Stomach smooth muscle (tissue), 2 donors: ENCODE measurements around the gene AHNAK2.

ENCODE experiments used
- H3K27ac ChIP-seq: one replicate; pipeline ENCODE4 v1.7.0; 2013; ENCODE audit warnings: mild to moderate bottlenecking, low read length, inconsistent platforms
- H3K27me3 ChIP-seq, 2 donors: one replicate each; pipeline ENCODE4 v1.7.0; 2013; ENCODE audit warnings: low read length in 2 of 2; ENCODE audit not compliant: insufficient read depth in 2 of 2, control insufficient read depth in 1 of 2
- H3K36me3 ChIP-seq, 2 donors: one replicate each; pipeline ENCODE4 v1.7.0; 2013; ENCODE audit warnings: low read length in 2 of 2; ENCODE audit not compliant: control insufficient read depth in 2 of 2, insufficient read depth in 2 of 2
- H3K4me1 ChIP-seq: one replicate; pipeline ENCODE4 v1.7.0; 2013; ENCODE audit warnings: low read length; ENCODE audit not compliant: control insufficient read depth, insufficient read depth
- H3K4me3 ChIP-seq, 2 donors: one replicate each; pipeline ENCODE4 v1.7.0; 2013; ENCODE audit warnings: low read length in 2 of 2
- H3K9ac ChIP-seq, 2 donors: one replicate each; pipeline ENCODE4 v1.7.0; 2013; ENCODE audit warnings: low read length in 2 of 2, mild to moderate bottlenecking in 1 of 2
- H3K9me3 ChIP-seq, 2 donors: one replicate each; pipeline ENCODE4 v1.7.0; 2013; ENCODE audit warnings: low read length in 2 of 2; ENCODE audit not compliant: control insufficient read depth in 2 of 2
- donor health status: healthy.
- donor health status: Pancreatic carcinoma.

The AHNAK2 gene

DNA sequence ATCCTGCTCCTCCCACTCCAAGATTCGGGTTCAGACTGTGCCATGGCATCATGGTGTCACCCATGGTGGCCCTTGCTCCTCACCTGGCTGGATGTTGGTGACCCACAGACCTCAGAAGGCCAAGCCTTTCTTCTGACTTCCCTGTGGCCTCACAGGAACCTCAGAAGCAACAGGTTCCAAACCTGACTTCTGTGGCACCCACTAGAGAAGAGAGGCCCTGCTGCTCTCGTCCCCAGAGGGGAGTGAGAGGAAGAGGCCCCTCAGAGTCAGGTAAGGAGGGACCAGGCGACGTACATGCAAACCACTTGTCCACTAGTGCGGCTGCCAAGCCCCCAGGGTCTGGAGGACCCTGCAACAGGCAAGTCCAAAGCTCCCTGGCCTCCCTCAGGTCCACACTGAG, 17.9 kb upstream of the AHNAK2 start:
- H3K36me3 ChIP-seq = peaks cover 6 to 22% of the 10 kb centered on the region in 2 donors
- no peaks in the 10 kb centered on the region for H3K27me3 ChIP-seq
- no peaks in the 10 kb centered on the region for H3K4me1 ChIP-seq
- H3K9ac ChIP-seq = no peak overlapping the region
- H3K9me3 ChIP-seq = no peaks in the 10 kb centered on the region
- no peak overlapping the region for H3K4me3 ChIP-seq
- H3K27ac ChIP-seq = no peak overlapping the region

DNA sequence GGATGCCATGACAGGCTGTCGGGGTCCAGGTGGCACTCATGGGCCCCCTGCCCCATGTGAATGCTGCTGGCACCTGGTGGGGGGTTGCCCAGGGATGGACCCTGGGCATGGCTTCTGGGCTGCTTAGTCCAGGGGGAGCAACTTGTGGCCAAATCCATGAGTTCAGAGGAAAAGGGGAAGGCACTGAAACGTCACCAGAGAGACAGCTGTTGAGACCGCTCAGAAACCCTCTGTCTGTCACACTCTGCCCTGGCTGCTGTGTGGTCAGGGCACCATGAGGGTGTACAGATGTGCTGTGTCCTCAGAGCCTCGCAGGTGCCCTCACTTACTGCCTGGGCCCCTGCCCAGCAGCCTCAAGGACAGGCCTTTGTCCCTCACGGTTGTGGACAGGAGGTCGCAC, 16.8 kb upstream of the AHNAK2 start:
- Histone ChIP-seq H3K27ac (no peak overlapping the region), H3K9ac (no peak overlapping the region), H3K36me3 (peaks cover 6 to 22% of the 10 kb centered on the region in 2 donors), H3K4me3 (no peak overlapping the region), H3K4me1 (no peaks in the 10 kb centered on the region), H3K27me3 (no peaks in the 10 kb centered on the region), H3K9me3 (no peaks in the 10 kb centered on the region)

DNA sequence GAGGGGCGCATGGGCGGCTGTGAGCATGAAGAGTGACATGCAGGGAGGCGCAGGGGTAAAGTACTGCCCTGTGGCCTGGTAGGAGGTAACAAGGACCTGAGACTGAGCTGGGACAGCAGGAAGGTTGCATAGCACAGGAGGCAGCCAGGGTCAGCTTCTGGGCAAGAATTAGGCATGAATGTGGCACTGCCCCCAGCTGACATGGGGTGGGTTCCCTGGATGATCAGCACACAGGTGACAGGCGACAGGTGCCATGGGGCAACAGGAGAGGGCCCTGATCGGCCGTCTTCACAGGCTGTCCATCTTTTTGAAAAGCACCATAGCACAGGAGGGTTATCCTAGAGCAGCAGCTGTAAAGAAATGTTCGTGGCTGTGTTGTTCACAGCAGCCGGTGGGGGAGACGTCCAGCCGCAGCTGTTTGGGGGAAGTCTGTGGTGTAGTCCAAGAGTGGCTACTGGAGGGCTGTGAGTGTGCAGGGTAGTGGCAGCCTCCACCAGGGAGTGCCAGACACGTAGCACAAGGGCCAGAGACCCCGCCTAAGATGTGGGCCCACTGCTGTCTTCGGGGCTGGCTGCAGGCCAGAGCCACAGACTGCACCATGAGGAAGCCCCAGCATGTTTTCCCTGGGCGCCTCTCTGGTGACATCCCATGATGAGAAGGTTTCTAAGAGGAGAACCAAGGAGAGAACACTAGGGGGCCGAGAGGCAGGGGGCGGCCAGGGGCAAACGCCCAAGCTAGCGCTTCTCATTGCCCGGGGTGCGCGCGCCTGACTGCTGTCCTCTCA, 15.8 kb upstream of the AHNAK2 start:
- H3K4me3 ChIP-seq = no peak overlapping the region
- H3K27me3 ChIP-seq = no peaks in the 10 kb centered on the region
- no peaks in the 10 kb centered on the region for H3K4me1 ChIP-seq
- H3K9ac ChIP-seq = no peak overlapping the region
- no peak overlapping the region for H3K27ac ChIP-seq
- peaks cover 6 to 22% of the 10 kb centered on the region in 2 donors for H3K36me3 ChIP-seq
- no peaks in the 10 kb centered on the region for H3K9me3 ChIP-seq

DNA sequence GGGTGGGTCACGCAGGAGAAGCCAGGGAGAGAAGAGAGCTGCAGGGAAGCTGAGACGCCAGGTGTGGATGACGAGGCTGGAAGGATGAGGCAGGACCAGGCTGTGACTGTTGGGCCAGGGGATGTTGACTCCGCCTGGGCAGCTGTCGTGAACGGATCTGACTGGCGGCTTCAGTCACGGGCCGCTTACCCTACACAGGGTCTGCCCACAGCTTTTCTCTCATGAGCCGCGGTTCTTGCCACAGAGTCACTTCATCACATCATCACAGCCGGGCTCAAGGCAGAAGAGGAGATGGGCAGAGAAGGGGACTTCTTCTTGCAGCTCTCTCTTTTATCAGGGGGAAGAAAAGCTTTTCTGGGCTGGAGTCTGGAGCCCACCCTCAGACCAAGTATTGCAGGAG, 15.1 kb upstream of the AHNAK2 start:
- no peaks in the 10 kb centered on the region for H3K9me3 ChIP-seq
- no peak overlapping the region for H3K27ac ChIP-seq
- no peaks in the 10 kb centered on the region for H3K27me3 ChIP-seq
- no peak overlapping the region for H3K4me3 ChIP-seq
- peaks cover 6 to 22% of the 10 kb centered on the region in 2 donors for H3K36me3 ChIP-seq
- H3K4me1 ChIP-seq = no peaks in the 10 kb centered on the region
- H3K9ac ChIP-seq = no peak overlapping the region

DNA sequence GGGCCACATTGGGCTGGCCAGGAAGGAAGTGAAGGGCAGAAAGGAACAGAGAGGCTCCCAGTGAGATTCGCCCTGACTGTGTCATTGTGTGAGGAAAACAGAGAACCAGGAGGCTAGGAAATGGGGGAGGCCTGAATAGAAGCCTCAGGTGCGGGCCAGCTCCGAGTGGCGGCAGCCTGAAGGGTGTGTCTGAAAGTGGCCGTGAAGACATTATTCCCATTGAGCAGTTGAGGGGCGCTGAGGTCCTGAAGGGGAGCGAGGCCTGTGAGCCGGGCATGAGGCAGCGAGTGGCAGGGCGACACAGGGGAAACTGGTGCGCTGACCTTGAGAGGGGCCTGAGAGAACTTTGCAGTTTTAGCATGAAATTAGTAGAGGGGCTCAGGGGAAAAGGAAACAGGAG, 14.3 kb upstream of the AHNAK2 start:
- Histone ChIP-seq H3K4me3 (no peak overlapping the region), H3K27me3 (no peaks in the 10 kb centered on the region), H3K36me3 (peaks cover 6 to 22% of the 10 kb centered on the region in 2 donors), H3K9ac (no peak overlapping the region), H3K9me3 (no peaks in the 10 kb centered on the region), H3K27ac (no peak overlapping the region), H3K4me1 (no peaks in the 10 kb centered on the region)

DNA sequence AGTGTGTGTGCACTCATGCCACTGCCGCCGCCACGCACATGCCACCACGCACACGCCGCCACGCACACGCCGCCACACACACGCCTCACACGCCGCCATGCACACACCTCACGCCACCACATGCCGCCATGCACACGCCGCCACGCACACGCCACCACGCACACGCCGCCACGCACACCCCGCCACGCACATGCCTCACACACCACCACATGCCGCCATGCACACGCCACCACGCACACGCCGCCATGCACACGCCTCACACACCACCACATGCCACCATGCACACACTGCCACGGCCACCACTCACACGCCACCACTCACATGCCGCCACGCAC, 13.7 kb upstream of the AHNAK2 start:
- Histone ChIP-seq H3K4me1 (peaks cover 2% of the 10 kb centered on the region), H3K9me3 (no peaks in the 10 kb centered on the region), H3K27me3 (no peaks in the 10 kb centered on the region), H3K27ac (no peak overlapping the region), H3K9ac (no peak overlapping the region), H3K36me3 (peaks cover 6 to 22% of the 10 kb centered on the region in 2 donors), H3K4me3 (no peak overlapping the region)

DNA sequence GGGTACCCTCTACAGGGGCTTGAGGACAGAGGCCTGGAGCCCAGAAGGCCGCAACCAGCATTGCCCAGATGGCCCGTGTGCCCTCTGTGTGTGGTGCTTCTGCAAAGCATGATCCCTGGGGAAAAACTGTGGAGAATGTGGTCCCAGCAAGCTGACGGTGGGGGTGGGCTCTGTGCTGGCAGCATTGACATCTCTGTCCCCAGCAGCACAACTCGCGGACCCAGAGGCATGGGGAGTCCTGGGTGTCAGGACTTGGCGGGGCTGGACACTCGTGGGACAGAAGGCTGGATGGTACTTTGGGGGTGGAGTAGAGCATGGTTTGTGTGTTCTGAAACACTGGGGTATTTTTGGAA, 11.8 kb upstream of the AHNAK2 start:
- Histone ChIP-seq H3K27ac (no peak overlapping the region), H3K4me3 (no peak overlapping the region), H3K36me3 (peaks cover 2 to 18% of the 10 kb centered on the region in 2 donors), H3K9me3 (no peaks in the 10 kb centered on the region), H3K4me1 (peaks cover 16% of the 10 kb centered on the region), H3K9ac (no peak overlapping the region), H3K27me3 (no peaks in the 10 kb centered on the region)

DNA sequence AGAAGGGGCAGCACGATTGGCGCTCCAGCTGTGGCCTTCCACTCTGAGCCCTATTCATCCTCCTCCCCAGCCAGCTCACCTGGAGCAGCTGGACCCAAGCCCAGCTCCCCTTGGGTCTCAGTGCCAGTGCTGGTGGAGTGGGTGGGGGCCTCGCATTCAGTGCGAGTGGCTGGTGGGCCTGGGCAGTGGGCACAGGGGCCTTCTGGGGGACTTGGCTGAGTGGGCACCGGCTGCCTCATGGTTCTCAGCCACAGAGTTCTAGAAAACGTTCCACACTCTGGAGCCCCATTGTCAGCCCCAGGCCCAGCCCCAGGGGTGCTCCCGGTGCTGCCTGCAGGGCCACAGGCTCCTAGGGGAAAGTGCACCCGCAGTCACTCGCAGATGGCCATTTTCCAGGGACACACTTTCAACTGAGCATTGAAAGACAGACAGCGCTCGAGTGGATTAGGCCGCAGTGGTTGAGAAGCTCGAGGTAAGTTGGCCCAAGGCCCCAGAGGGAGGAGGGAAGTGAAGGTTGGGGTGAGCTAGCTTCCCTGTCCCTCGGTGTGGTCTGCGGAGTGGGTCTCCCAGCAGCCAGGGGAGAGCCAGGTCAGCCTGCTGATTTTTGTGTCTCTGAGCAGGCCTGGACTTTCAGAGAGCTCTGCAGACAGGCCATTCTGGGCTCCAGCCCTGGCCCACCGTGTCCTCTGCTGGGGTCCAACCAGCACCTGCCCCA, 11.2 kb upstream of the AHNAK2 start:
- no peaks in the 10 kb centered on the region for H3K27me3 ChIP-seq
- H3K4me3 ChIP-seq = no peak overlapping the region
- peaks cover 2 to 15% of the 10 kb centered on the region in 2 donors for H3K36me3 ChIP-seq
- no peaks in the 10 kb centered on the region for H3K9me3 ChIP-seq
- H3K27ac ChIP-seq = no peak overlapping the region
- peaks cover 16% of the 10 kb centered on the region for H3K4me1 ChIP-seq
- H3K9ac ChIP-seq = no peak overlapping the region

DNA sequence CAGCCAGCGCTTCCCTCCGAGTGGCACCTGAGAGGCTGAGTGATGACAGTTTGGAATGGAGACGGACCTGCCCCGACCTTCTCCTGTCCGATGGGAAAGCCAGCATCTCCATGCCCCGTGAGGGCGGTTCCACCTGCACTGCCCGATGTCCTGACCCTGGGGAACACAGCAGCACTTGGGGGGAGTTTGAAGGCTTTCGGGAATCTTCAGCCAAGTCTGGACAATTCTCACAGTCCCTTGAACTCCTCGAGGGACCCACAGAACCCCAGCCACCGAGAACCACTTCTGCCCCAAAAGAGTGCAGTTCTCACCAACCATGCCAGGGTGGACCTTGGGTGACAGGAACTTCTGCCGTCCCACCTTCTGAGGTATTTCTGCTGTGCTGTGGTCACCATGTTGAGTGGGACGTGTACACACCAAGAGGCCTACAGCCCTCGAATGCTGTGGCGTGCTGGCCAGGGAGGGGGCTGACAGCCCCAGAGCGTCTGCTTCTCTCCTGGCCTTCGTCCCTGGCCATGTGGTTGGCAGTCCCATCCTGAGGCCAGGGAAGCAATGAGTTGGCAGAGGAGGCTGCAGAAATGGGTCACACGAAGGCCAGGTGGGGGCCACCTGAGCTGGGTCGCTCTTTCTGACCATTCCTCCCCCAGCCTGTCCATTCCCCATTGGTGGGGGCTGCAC, 8.5 kb upstream of the AHNAK2 start:
- no peaks in the 10 kb centered on the region for H3K27me3 ChIP-seq
- H3K9ac ChIP-seq = no peak overlapping the region
- H3K9me3 ChIP-seq = no peaks in the 10 kb centered on the region
- H3K36me3 ChIP-seq = peaks cover 0 to 2% of the 10 kb centered on the region in 2 donors
- peaks cover 16% of the 10 kb centered on the region for H3K4me1 ChIP-seq
- no peak overlapping the region for H3K27ac ChIP-seq
- peak overlapping the region; percentile 62 to 80 for H3K4me3 ChIP-seq

DNA sequence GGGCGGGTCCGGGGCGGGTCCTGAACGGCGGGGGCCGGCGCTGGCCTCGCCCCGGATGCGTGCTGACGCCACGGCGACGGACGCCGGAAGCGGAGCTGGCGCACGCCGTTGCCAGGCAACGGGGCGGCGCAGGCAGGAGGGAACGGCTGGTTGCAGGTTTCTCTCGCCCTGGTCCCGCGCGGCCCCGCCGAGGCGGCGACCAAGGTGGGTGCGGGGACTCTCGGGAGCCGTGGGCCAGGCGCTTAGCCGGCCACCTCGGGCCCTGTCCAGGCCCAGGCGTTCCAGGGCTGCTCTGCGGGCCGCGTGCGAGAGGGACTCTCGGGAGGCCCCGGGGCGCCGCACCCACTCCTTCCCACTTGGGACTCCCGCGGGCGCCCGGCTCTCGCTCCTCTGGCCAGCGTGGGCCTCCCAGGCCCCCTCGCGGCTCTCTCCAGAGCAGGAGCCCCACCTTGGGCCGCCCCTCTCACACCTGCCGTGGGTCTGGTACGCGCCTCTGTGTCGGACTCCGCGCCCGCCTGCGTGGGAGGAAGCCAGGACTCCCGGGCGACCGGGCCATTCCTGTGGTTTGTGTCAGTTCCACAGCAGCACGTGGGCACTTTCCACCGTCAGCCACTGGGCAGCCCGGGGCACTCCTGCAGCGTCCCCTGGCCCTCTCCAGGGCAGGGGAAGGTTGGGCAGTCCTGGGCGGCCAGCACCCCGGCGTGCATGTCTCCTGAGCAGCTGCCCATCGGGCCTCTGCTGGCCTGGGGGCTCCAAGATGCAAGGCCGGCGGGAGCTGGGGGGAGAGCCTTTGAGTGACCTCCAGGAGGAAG, 7.7 kb upstream of the AHNAK2 start, which contains the start of gene CLBA1:
TSS of gene CLBA1 (plus strand) at position 114 of the 812 bp plus-strand sequence. CDS start at position 758, 644 bp downstream.
- Histone ChIP-seq H3K27me3 (no peaks in the 10 kb centered on the region), H3K27ac (peak within 1 kb of the TSS; percentile 18), H3K9ac (peak within 1 kb of the TSS; percentile 55 to 65), H3K36me3 (no peaks in the 10 kb centered on the region), H3K9me3 (no peaks in the 10 kb centered on the region), H3K4me3 (peak within 1 kb of the TSS; percentile 62 to 80), H3K4me1 (peaks cover 16% of the 10 kb centered on the region)
